NCI-H2029 treated with DMSO at 0.1 percent for 48 hours (cell line): Measurements from ENCODE around the gene TEX261.
"Not testable (repeated sequence)": the region's sequence is repeated elsewhere in the genome, so short reads cannot be mapped to it uniquely, and the experiment has no call there.

Source experiments
- DNase-seq: peaks from one replicate; lab custom pipeline; 2025; lab: John Stamatoyannopoulos, UW

Gene TEX261

DNA sequence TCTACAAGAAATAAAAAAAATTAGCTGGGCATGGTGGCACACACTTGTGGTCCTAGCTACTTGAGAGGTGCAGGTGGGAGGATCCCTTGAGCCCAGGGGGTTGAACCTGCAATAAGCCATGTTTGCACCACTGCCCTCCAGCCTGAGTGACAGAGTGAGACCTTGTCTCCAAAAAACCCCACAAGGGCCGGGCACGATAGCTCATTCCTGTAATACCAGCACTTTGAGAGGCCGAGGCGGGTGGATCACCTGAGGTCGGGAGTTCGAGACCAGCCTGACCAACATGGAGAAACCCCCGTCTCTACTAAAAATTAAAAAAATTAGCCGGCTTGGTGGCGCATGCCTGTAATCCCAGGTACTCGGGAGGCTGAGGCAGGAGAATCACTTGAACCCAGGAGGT, 5.3 kb upstream of the TEX261 start:
- not testable (repeated sequence) for DNase-seq

DNA sequence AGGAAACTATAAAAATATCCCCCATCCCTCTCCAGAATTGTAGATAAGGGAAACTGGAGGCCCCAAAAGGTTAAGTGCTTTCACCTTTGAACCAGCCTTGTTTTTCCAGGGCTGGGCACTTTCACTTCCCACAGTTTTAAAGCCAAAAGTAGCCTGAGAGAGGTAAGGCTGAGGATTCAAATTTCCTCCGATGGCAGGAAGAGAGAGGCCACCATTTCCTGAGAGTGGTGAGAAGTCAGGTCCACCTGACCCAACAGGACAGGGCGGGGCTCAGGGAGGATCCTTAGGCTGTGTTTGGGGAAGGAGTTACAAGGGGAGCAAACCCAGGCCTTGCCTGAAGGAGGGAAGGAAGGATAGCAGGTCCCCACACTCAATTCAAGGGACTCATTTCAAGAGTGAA, 4.7 kb upstream of the TEX261 start:
- no peak for DNase-seq

- not testable (repeated sequence) for DNase-seq
Observed at GRCh38 chr2:70998885-70999284, 4.2 kb upstream of the TEX261 start.

- no peak for DNase-seq
Observed at GRCh38 chr2:70995426-70995729, 705 bp upstream of the TEX261 start.

- DNase-seq, result no peak
Observed at GRCh38 chr2:70994009-70994698, 519 bp downstream of the TEX261 start.

DNA sequence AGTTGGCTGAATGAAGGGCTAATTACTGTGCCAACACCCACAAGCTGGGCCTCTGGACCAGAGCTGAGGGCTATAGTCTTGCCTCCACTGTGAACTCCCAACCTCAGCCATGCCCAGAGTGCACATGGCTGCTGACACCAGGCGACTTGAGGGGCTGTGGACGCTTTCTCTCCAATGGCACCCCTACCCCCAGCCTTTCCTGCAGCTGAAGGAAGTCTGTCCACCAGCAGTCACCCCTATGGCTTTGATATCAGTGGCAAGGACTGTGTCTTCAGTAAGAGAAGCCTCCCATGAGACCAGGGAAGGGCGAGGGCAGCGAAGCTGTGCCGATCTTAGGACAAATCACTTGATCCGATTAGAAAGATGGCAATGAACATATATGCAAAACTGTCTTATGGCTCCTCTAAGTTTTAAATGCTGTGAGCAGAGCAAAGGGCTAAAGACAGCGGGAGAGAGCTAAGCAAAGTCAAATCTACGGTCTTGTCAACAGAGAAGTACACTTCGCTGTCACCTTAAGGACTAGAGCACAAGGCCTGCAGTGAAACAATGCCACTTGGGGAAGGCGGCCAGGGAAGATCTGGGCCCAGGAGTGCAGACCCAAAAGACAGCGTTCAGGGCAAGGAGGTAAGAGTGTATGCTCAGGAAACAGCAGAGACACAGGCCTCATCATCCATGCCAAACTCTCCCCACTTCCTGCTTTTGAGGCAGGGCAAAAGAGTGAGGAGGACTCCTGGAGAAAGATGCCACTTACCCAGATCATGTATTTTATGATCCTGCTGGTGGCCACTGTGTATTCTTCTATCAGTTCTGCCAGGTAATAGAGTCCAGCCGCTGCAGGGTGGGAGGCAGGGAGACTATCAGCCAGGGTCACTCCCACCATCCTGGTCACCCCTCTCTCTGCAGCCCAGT, 1.5 kb downstream of the TEX261 start:
- no peak for DNase-seq

DNA sequence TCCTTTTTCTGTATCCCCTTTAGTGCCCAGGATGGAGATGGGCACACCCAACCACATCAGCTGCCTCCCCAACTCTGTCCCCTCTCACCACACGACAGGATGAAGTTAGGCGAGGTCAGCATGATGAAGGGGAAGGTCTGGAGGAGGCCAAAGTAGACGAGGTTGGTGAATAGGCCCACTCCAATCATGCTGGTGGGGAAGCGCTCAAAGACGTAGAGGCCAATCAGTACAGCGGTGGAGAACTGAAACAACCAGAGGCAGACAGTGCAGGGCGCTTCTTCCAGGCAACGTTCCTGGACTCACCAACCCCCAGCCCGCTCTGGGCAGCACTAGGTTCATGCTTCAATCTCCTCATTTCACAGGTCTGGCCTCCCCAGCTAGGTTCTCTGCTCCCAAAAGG, 2.9 kb downstream of the TEX261 start:
- no peak for DNase-seq

DNA sequence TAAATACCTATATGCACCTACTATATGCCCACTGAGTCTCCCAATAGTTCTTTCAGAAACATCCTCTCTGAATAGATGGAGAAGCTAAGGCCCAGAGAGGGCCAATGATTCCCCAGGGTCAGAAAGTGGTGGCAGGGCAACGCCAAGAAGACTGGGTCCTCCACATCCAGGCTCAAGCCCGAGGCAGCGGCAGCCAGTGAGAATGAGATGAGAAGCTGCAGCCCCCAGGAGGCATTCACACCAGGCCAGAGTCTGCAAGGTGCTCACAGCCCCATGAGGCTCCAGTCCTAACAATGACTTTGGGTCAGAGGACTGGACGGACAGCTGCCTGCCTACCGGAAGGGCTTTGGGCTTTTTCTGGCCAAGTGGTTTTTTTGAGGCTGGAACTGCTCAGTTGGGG, 3.5 kb downstream of the TEX261 start:
- DNase-seq, result no peak

GRCh38 chr2:70990216-70990615, 4.5 kb downstream of the TEX261 start:
- DNase-seq, result no peak

DNA sequence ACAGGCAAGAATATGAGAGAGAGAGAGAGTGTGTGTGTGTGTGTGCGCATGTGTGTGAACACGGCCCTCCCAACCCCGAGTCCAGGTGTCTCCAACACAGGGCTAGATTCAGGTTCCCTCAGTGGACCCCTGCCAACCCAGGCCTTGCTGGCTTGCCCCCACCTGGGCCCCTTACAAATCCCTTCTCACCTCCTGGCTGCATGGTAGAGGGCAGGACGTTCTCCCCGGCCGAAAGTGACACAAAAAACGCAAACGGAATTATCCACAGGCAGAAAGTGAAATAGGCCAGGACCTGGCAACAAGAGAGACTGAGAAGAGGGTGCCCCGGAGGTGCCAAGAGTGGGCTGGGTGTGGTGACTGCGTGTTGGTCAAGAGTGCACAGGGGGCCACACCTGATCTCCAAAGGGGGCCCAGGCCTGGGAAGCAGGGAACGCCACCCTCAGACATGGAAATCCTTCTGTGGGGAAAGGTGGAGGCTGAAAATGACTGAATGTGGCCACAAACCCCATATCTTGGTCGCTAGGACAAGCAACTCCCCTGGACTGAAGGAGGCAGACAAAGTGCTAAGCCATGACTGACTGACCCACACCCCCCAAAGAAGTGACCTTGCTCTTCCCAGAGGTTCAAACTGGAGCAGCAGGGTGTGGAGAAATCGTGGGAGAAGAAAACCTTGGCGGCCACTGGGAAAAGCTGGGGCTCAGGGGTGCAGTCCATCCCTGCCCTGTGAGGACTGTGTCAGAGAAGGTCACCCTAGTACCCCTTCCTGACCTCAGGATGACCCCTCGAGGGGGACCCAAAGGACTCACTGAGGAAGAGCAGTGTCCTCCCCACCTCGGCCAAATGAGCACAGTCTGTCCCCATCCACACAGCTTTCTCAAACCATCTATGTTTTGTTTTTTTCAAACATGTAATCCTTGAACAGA, 5.7 kb downstream of the TEX261 start:
- no peak for DNase-seq

- DNase-seq, result no peak
Observed at GRCh38 chr2:70988151-70988550, 6.5 kb downstream of the TEX261 start.

GRCh38 chr2:70987386-70987785, 7.3 kb downstream of the TEX261 start:
- DNase-seq, result no peak

- DNase-seq, result no peak
Observed at GRCh38 chr2:70986499-70987189, 8.0 kb downstream of the TEX261 start.

GRCh38 chr2:70985956-70986355, 8.7 kb downstream of the TEX261 start:
- no peak for DNase-seq

- no peak for DNase-seq
Observed at GRCh38 chr2:70985283-70985688, 9.4 kb downstream of the TEX261 start.

DNA sequence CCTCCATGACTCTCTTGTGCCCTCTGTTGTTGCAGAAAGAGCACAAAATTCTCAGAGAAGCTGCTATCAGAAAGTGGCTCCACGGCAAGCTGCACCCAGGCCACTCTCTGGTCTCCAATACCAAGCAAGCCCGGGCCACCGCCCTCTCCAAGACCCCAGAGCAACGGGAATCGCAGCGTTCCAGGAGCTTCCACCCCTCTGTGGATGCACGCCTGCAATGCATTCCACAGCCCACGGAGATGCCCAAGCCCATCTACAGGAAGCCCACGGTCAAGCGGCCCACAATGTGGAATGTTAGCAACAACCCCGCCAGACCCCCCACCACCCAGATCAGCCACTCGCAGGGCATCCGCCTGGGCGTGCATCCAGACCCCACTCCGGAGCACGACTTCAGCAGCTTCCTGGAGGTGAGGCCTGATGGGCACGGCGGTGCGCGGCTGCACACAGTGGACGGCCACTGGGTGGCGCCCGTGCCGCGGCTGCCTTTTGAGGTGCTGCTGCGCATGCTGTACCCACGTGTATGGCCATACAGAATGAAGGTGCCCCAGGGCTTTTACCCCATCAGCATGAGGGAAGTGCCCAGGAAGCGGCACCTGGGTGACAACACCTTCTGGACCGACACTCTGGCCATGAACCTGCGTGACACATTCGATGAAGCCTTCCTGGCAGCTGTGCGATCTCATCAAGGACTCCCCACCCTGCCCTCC, 9.9 kb downstream of the TEX261 start:
- no peak for DNase-seq

DNA sequence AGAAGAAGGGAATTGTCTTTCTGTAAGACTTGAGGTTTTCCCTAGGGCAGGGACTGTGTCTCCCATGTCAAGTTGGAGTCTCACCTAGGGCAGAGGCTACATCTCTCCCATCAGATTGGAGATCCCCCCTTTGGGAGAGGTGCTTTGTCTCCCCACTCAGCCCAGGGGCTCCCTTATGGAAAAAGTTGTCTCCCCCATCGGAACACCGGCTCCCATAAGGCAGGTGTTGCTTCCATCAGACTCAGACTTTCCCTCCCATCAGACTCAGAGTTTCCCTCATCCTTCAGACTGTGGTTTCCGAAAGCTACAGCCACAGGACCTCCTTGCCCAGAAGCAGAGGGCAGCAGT, 10.5 kb downstream of the TEX261 start:
- no peak for DNase-seq

GRCh38 chr2:70983506-70984227, 11.0 kb downstream of the TEX261 start:
- no peak for DNase-seq

DNA sequence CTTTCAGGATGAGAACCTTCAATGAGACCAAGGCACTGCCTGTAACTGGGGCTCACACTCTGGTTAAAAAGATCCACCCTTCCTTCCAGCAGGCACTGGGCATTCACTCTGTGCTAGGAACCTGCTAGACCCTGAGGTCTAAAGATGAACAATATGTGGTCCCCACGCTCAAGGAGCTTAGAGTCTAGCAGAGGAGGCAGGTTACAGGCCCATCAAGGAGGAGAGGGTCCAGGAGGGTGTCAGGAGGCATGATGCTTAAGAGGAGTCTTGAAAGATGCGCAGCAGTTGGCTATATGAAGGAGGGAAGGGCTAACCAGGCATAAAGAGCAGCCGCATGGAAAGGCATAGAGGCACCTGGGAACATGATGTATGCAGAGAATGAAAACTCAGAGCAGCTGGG, 11.7 kb downstream of the TEX261 start:
- no peak for DNase-seq
